GM18498 (cell line): ENCODE data around the gene REXO1.

ENCODE experiments used
- ATAC-seq: cut with Tn5 transposase; IDR thresholded peaks from one replicate; pipeline ENCODE4 v1.9.1; 2021; ENCODE audit warnings: mild to moderate bottlenecking, moderate library complexity; ENCODE audit not compliant: unreplicated experiment

The REXO1 gene

GRCh38 chr19:1829958-1830357 is 18.3 kb downstream of the REXO1 start:
- no peak for ATAC-seq

GRCh38 chr19:1828279-1829238 is 19.7 kb downstream of the REXO1 start:
- ATAC-seq = no peak

- no peak for ATAC-seq
These were observed 20.6 kb downstream of the REXO1 start for GRCh38 chr19:1827566-1828278.

GRCh38 chr19:1826557-1827521 is 21.4 kb downstream of the REXO1 start:
- ATAC-seq = no peak

GRCh38 chr19:1825909-1826556 is 22.2 kb downstream of the REXO1 start:
- no peak for ATAC-seq

GRCh38 chr19:1824252-1824622 is 24.0 kb downstream of the REXO1 start:
- no peak for ATAC-seq

GRCh38 chr19:1823539-1824251 is 24.6 kb downstream of the REXO1 start:
- no peak for ATAC-seq

GRCh38 chr19:1823020-1823419 is 25.3 kb downstream of the REXO1 start:
- no peak for ATAC-seq

GRCh38 chr19:1822210-1822609 is 26.1 kb downstream of the REXO1 start:
- no peak for ATAC-seq

GRCh38 chr19:1819341-1820255 is 28.7 kb downstream of the REXO1 start:
- no peak for ATAC-seq

- no peak for ATAC-seq
These were observed 29.6 kb downstream of the REXO1 start for GRCh38 chr19:1818549-1819195.

- ATAC-seq = no peak
These were observed 30.6 kb downstream of the REXO1 start for GRCh38 chr19:1817553-1818179.

- no peak for ATAC-seq
These were observed 31.6 kb downstream of the REXO1 start for GRCh38 chr19:1816530-1817298.

GRCh38 chr19:1815605-1816529 is 32.4 kb downstream of the REXO1 start:
- no peak for ATAC-seq

GRCh38 chr19:1814833-1815604 is 33.3 kb downstream of the REXO1 start:
- ATAC-seq = no peak
